Epithelial cell of proximal tubule (primary cell): ENCODE measurements around the gene FDX2. TPM values are rescaled to one million over a fixed set of nuclear protein-coding genes. Genes with fewer than 3 reads are reported as not detected.

Source experiments
- DNase-seq: peaks from one replicate; pipeline ENCODE4 v3.0.0-alpha.2; 2011; ENCODE audit warnings: low read depth
- H3K4me3 ChIP-seq: 2 replicates; pipeline ENCODE4 v1.5.1; 2011; ENCODE audit warnings: low read depth, mild to moderate bottlenecking, low read length
- total RNA-seq: library from RNA; depleted of rRNA; stranded (reverse); fragments of >200 nt; gene quantifications from 2 replicates; pipeline ENCODE4 v1.2.3, GENCODE V29; 2015
- TF ChIP-seq, protein P1 (sequence below): conservative IDR thresholded peaks from 2 replicates; pipeline ENCODE4 v1.5.1; 2012; ENCODE audit warnings: low read depth, mild to moderate bottlenecking, low read length

The FDX2 gene
- total RNA-seq, 1 donor from 2014 or later, result 57.6 TPM

DNA sequence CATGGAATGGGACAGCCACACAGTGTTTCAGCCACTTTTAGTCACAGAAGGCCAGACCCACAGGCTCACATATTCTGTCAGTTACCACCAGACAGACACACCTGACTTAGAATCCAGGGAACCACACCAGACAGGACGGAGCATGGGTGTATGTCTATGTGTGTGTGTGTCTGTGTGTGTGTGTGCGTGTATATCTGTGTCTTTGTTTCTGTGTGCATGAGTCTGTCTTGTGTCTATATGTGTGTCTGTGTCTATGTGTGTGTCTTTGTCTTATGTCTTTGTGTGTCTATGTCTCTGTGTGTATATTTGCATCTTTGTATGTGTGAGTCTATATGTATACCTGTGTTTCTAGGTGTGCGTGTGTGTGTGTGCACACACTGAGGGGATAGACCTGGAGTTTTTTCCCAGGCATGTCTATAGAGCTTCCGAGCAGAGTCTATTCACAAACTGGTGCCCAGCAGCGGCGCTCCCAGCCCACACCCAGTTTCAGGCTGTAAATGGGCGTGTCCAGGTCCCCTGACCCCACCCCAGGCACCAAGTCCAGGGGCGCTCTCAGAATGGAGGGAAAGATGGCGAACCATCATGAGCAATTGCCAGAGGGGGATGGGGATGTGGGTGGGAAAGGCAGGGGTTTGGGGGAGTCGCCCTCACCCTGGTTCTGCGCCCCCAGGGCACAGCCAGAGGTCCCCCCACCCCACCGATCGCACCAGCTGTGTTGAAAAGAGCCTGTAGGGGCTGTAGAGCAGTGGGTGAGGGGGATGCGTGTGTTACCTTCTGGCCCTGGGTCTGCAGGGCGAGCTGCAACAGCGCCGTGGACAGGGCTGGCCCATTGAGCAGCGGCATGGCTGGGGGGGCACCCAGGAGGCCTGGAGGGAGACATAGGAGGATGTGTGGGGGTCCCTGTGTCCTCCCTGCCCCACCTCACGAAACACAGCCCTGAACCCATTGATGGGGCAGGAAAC lies 6.3 kb upstream of the FDX2 start:
- H3K4me3 ChIP-seq, result no peak overlapping the region
- no peak for DNase-seq
- TF ChIP-seq, protein P1, sequence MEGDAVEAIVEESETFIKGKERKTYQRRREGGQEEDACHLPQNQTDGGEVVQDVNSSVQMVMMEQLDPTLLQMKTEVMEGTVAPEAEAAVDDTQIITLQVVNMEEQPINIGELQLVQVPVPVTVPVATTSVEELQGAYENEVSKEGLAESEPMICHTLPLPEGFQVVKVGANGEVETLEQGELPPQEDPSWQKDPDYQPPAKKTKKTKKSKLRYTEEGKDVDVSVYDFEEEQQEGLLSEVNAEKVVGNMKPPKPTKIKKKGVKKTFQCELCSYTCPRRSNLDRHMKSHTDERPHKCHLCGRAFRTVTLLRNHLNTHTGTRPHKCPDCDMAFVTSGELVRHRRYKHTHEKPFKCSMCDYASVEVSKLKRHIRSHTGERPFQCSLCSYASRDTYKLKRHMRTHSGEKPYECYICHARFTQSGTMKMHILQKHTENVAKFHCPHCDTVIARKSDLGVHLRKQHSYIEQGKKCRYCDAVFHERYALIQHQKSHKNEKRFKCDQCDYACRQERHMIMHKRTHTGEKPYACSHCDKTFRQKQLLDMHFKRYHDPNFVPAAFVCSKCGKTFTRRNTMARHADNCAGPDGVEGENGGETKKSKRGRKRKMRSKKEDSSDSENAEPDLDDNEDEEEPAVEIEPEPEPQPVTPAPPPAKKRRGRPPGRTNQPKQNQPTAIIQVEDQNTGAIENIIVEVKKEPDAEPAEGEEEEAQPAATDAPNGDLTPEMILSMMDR, result no peak

DNA sequence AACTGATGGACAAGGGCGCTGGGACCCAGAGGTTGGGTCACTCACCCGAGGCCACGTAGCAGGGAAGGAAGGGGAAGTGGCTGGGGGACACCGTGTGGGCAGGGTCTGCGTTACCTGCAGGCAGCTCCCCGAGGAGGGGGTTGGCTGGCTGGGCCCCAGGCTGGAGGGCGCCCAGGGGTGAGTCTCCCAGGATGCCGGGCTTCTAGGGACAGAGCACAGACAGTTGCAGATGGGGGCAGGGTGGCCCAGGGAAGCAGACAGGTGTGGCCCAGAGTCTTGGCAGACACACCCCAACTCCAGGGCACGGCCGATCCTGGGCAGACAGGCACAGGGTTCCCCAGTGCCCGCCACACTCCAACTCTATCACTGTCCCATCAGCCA lies 5.6 kb upstream of the FDX2 start:
- H3K4me3 ChIP-seq, result no peak overlapping the region
- DNase-seq, result no peak
- TF ChIP-seq, protein P1, result no peak

DNA sequence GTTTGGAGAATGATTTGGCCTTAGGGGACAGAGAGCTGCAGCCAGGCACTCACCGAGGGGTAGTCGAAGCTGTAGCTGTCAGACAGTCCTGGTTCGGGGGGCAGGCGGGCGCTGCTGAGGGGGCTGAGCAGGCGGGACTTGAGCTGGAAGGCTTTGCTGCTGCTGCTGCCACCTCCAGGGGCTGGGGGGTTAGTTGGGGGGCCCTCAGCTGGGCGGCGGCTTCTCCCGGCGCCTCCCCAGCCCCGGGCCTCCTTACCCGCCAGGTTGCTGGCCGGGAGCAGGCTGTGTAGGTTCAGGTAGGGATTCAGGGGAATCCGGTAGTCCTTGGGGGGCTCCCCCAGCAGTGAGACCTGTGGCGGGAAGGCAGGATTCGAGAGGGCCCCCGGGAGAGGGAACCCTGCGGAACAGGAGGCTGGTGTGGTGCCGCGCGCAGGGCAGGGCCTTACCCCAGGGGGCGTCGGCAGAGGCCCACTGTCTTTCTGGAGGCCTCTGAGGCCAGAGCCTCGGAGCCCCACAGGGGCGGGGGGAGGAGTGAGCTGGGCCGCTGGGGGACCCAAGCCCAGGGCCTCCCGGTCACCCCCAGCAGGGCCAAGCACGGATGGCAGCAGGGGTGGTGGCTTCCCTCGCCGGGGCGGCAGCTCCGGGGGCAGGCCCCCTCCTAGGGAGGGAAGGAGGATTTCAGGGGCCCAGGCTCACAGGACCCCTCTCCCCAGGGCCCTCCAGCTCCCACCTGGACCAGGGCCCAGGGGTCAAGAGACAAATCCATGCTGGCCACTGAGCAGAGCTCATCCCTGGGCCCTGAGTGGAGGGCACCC lies 5.0 kb upstream of the FDX2 start:
- no peak for DNase-seq
- no peak overlapping the region for H3K4me3 ChIP-seq
- TF ChIP-seq, protein P1, result no peak

DNA sequence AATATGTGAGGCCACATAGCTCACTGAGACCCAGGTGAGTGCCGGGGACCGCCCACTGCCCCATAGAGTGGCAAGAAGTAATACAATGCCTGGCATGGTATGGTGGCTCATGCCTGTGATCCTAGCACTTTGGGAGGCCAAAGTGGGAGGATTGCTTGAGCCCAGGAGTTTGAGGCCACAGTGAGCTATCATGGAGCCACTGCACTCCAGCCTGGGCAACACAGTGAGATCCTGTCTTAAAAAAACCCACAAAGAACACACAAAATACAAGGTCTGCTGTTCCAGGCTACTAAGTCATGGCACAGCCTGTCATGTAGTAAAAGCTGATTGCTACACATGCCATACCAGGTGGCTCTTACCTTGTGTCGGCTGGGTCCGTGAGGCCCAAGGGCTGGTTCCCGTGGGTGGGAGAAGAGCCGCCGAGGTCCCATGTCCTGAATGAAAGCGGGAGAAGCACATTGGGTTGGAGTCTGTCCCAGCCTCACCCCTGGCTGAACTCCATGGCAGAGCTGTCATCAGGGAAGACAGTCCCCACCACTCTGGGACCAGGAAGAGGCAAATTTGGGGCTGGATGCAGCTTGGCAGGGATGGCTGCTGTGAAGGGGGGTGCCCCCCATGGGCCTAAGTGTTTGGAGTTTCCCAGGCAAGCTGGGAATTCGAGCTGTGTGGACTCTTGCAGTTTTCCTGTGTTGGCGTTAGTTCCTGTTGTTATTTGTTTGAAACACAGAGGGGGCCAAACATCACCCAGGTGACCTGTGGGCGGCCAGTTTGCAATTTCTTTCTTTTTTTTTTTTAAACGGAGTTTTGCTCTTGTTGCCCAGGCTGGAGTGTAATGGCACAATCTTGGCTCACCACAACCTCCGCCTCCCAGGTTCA lies 3.2 kb upstream of the FDX2 start:
- H3K4me3 ChIP-seq, result no peak overlapping the region
- TF ChIP-seq, protein P1, result no peak
- no peak for DNase-seq

DNA sequence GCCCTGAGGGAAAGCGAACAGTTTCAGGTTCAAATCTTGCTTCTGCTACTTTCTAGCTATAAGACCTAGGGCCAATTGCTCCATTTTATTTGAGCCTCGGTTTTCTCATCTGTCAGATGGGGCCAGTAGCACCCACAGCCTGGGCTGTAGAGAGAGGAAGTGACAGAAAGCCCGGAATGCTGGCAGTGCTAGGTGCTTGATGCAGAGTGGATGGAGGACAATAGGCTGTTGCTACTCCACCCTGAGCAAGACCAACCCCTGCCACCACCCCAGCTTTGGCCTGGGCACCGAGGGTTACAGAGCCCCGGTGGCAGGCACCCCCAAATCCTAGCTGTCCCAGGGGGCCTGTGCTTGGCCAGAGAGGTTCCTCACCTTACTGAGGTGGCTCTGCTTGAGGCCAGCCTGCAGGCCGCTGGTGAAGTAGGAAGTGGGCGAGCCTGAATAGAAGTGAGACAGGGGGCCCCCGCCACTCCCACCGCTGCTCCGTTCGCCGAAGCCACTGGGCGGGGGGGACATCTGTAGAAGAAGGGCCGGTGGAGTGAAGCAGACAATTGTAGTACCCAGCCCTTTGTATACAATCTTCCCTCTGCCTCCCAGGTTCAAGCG lies 2.1 kb upstream of the FDX2 start:
- no peak for DNase-seq
- no peak overlapping the region for H3K4me3 ChIP-seq
- TF ChIP-seq, protein P1, result no peak

DNA sequence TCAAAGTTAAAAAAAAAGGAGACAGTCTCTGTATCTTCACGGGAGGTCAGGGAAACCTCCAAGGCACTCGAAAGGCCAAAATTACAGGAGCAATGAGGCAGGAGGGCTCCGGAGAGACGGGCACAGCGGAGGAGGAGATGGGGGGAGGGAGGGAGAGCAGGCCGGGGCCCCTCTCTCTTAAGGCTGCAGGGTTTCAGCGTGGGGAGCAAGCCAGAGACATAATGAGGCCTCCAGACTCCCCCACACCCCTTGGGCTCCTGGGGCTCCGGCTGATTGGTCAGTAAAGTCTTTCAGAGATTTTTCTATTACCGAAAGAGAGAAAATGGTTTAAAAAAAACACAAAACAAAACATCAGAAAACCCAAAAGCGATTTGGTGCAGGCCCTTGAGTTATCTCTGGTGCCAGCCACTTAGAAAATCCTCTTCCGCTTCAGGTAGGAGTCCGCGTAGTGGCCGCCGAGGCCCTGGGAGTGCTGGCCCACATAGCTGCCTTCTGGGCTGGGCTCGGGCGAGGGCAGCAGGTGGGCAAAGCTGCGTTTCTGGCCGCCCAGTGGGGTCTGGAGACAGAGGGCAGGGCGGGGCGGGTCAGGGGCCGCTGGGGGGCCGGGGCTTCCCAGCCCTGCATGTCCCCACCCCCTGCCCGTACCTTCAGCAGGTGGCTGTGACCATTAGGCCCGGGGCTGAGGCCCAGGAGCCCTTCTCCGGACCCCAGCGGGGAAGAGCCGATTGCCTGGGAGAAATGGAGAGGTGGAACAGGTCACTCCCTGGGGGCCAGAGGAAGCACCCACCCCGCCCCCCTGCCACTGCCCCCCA lies 1.4 kb upstream of the FDX2 start:
- H3K4me3 ChIP-seq, result no peak overlapping the region
- TF ChIP-seq, protein P1, result no peak
- DNase-seq, result no peak
